Placental pericyte (primary cell): Measurements from ENCODE around the gene ZNF132. TPM values are rescaled to one million over a fixed set of nuclear protein-coding genes. Genes with fewer than 3 reads are reported as not detected.

Source experiments
- small RNA-seq: library from RNA; depleted of rRNA; stranded (forward); fragments of <200 nt; gene quantifications from one replicate; pipeline ENCODE3, GENCODE V24; 2012; ENCODE audit warnings: low replicate concordance
- total RNA-seq: library from RNA; depleted of rRNA; stranded (reverse); fragments of >200 nt; gene quantifications from 2 replicates; pipeline ENCODE4 v1.2.3, GENCODE V29; 2012

The ZNF132 gene
- total RNA-seq, result 8.1 and 9.7 TPM in 2 replicates

GRCh38 chr19:58439576-58440554 is at the start of gene ZNF132:
ZNF132 (minus strand) TSS chr19:58440153; CDS start chr19:58439821, 332 bp downstream.

GRCh38 chr19:58475714-58476497 is 36.0 kb upstream of the ZNF132 start, which contains the start of gene ZNF446:
ZNF446 (plus strand) TSS chr19:58476352; CDS start chr19:58477219, 867 bp downstream.

GRCh38 chr19:58466760-58467589 is 27.0 kb upstream of the ZNF132 start, which contains the start of gene ZNF324:
ZNF324 (plus strand) TSS chr19:58467080; CDS start chr19:58469186, 2,106 bp downstream.

GRCh38 chr19:58451358-58452101 is 11.6 kb upstream of the ZNF132 start, which contains the start of gene ZNF324B:
ZNF324B (plus strand) TSS chr19:58451622; CDS start chr19:58453702, 2,080 bp downstream.

GRCh38 chr19:58408152-58409009 is 31.6 kb downstream of the ZNF132 start, which contains the start of gene ZNF584:
ZNF584 (plus strand) TSS chr19:58408649; CDS start chr19:58409148, 499 bp downstream.

GRCh38 chr19:58395220-58395978 is 44.6 kb downstream of the ZNF132 start, which contains the start of gene RNF225:
RNF225 (plus strand) TSS chr19:58395656; CDS start chr19:58396090, 434 bp downstream.

GRCh38 chr19:58386576-58387337 is 53.2 kb downstream of the ZNF132 start, which contains the start of gene RPS5:
RPS5 (plus strand) TSS chr19:58387269; CDS start chr19:58388138, 869 bp downstream.

Small RNAs within 50 kb of the gene (small RNA-seq; reads per million reads assigned to genes)
- gene MIR4754 (0.10 reads per million), gene RNU6-1337P (not detected)

Other genes starting within 250 kb of the ZNF132 start
- 35.5 and 45.0 TPM in 2 replicates for gene ZNF544, start 211.2 kb downstream of the ZNF132 start, total RNA-seq
- 4.2 and 7.6 TPM in 2 replicates for gene ZNF8, start 161.2 kb downstream of the ZNF132 start, total RNA-seq
- gene ERVK3-1, start 134.8 kb downstream of the ZNF132 start, total RNA-seq, result 40.5 and 45.0 TPM in 2 replicates
- 3.3 and 5.4 TPM in 2 replicates for gene ZSCAN22, start 113.2 kb downstream of the ZNF132 start, total RNA-seq
- gene A1BG, start 86.7 kb downstream of the ZNF132 start, total RNA-seq, result 3.3 and 8.8 TPM in 2 replicates
- 0.57 and 1.3 TPM in 2 replicates for gene ZNF497, start 77.4 kb downstream of the ZNF132 start, total RNA-seq
- gene ZNF837, start 59.1 kb downstream of the ZNF132 start, total RNA-seq, result 1.8 and 2.4 TPM in 2 replicates
- gene RPS5, start 52.9 kb downstream of the ZNF132 start, total RNA-seq, result 1,396 and 1,689 TPM in 2 replicates
- gene RNF225, start 44.5 kb downstream of the ZNF132 start, total RNA-seq, result 0.22 and 0.43 TPM in 2 replicates
- gene ZNF584, start 31.5 kb downstream of the ZNF132 start, total RNA-seq, result 22.0 and 23.2 TPM in 2 replicates
- 8.5 and 13.5 TPM in 2 replicates for gene ZNF324B, start 11.5 kb upstream of the ZNF132 start, total RNA-seq
- 20.8 and 24.3 TPM in 2 replicates for gene ZNF324, start 26.9 kb upstream of the ZNF132 start, total RNA-seq
- gene ZNF446, start 36.2 kb upstream of the ZNF132 start, total RNA-seq, result 9.3 and 16.9 TPM in 2 replicates
- 1.3 and 1.6 TPM in 2 replicates for gene SLC27A5, start 71.8 kb upstream of the ZNF132 start, total RNA-seq
- 7.2 and 11.6 TPM in 2 replicates for gene ZBTB45, start 79.7 kb upstream of the ZNF132 start, total RNA-seq
- 357 and 368 TPM in 2 replicates for gene TRIM28, start 103.9 kb upstream of the ZNF132 start, total RNA-seq
- 71.4 and 178 TPM in 2 replicates for gene CHMP2A, start 115.0 kb upstream of the ZNF132 start, total RNA-seq
- 70.5 and 92.5 TPM in 2 replicates for gene UBE2M, start 118.5 kb upstream of the ZNF132 start, total RNA-seq
- gene MZF1, start 133.2 kb upstream of the ZNF132 start, total RNA-seq, result 20.8 and 21.9 TPM in 2 replicates